GM18508 (cell line): ENCODE results near the gene CYB561D1.

ENCODE experiments used
- ATAC-seq: cut with Tn5 transposase; IDR thresholded peaks from one replicate; pipeline ENCODE4 v1.9.1; 2021; ENCODE audit warnings: moderate number of reproducible peaks; ENCODE audit not compliant: insufficient read depth, unreplicated experiment

Gene CYB561D1

GRCh38 chr1:109527846-109528695, 34.2 kb downstream of the CYB561D1 start:
- no peak for ATAC-seq

DNA sequence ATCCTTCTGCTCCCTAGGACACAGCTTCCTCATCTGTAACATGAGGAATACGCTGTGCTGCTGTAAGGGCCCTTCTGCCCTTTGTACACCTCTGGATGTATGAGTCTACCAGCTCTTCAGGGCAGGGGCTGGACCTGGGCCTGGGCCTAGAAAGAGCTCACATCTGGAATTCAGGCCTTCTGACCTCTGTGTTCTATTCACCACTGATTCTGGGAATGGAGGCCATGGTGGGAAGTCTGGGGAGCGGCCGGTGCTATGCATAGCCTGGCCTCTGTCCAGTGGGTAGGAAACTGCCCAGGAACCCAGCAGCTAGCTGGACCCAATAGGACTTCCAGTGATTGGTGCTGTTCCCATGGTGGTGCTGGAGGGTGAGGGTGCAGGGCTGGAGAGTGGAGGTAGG, 34.8 kb downstream of the CYB561D1 start:
- no peak for ATAC-seq

- no peak for ATAC-seq
Measured at GRCh38 chr1:109529881-109530456, 36.1 kb downstream of the CYB561D1 start.

DNA sequence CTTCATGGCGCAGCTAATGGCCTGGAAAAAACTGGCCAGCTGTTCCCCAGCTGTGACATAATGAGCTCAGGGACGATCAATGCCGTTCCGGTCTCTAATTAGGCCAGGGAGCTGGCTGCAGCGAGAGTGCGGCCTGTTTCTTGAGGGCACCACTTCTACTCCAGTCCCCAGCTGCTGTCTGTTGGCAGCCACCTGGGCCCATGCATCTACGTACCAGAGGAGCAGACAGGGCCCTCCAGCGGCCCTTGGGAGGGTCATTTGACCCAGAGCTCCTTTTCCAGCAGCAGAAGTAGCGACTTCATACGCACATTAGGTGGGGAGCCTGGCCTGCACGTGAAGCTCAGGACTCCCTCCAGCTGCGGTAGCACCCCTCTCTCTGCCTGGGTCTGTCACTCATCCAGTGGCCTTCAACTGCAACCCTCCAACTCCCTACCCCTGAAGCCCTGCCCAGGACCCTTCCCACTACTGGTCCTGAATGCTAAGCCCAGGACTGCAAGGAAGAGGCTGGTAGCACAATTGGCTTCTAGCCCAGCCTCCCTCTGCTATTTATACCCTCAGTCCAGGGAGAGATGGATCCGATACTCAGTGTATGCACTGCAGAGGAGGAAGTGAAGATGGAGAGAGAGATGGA, 36.7 kb downstream of the CYB561D1 start:
- ATAC-seq: no peak

GRCh38 chr1:109531380-109531779, 37.5 kb downstream of the CYB561D1 start:
- ATAC-seq: no peak

DNA sequence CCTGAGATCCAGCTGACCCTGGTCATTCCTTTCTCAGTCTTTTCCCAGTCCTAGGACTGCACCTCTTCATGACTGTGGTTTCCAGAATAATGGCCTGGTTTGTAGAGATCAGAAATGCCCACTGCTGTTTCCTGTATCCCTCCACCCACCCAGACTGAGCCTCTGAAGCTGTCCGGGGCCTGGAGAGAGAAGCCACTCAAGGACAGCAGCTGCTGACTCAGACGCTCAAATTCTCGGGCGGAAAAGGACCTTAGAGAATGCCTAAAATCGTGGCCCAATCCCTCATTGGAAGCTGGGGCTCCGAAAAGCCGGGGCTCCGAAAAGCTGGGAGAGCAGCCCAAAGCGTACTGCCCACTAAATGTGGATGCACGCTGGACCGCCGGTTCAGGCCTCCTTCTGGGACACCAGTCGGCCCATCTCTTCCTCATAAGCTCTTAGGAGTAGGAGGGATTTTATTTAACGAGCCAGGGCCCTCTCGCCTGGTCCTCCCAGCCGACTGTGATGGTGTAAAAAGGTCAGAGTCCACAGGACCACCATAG, 38.0 kb downstream of the CYB561D1 start:
- ATAC-seq: no peak

DNA sequence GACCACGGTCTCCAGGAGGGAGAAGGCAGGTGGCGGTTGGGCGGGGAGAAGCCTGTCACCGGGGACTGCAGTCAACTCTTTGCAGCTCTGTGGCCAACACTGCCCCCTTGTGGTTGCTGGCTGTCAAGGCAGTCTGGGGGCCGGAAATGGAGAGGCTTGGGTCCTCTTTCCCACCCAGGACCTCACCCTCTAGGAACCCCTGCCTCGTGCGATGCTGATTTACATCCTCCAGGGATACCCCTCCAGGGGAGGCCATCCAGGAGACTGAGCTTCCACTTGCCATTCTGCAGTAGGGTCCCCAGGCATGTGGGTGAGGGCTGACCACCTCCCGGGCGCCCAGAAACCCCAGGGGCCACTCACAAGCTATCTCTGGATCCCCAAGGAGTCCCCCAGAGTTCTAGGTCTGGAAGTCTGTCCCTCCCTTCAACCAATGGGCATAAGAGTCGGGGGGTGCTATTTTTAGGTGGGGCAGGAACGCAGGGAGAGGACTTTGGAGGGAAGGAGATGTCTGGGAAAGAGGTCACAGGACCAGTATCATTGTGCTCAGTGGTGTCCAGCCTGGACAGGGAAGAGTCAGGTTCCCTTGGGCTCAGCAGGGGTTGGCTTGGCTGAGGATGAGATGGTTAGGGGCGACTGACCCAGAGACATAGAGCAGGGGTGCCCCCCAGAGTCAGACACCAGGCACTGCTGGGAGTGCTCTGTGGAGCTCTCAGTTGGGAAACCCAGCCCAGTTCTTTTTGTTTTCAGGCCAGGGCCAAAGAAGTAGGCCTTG, 38.7 kb downstream of the CYB561D1 start:
- ATAC-seq: no peak

DNA sequence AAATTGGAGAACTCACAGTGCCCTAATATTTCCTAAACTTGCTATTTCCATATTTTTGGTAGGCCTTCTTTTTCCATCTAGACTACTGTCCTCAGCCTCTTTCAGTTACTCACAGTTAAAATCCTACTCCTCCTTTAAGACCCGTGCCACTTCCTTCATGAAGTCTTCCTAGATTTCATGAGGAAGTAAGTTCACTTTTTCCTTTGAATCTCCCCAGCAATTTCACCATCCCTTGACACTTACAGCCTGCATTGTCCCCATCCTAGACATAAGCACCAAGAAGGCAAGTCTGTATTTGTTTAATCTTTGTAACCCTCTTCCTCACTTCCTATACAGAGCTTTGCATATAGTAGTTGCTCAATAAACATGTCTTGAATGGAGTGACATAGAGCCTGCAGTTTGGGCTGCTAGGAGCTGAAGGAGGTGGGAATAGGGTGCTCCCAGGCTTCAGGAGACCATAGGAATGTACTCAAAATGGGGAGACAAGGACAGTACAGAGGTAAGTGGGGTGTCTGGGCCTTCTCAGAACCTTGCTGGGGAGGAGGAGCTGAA, 40.5 kb downstream of the CYB561D1 start:
- no peak for ATAC-seq

GRCh38 chr1:109535481-109535880, 41.6 kb downstream of the CYB561D1 start:
- ATAC-seq: no peak

DNA sequence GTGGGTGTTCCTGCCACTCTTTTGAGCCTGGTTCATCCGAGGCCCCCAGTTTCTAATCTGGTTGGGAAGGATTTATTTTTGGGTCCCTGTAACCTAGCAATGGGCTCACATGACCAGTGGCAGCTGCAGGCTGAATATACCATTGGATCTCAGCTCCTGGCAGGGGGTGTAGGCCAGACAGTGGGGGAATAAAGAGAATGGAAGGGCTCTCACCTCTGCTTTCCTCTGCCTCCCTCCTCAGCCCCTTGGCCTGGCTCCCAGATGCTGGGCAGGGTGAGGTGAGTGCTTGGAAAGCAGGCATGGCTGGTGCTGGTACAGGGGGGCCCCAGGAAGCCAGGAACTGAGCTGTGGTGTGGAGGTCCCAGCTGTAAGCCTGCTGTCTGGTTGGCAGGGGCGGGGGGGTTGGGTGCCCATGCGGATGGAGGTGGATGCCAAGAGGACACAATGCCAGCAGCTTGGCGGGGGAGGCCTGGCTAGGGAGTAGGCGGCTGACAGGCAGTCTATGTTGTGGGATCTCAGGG, 42.1 kb downstream of the CYB561D1 start:
- ATAC-seq: no peak

DNA sequence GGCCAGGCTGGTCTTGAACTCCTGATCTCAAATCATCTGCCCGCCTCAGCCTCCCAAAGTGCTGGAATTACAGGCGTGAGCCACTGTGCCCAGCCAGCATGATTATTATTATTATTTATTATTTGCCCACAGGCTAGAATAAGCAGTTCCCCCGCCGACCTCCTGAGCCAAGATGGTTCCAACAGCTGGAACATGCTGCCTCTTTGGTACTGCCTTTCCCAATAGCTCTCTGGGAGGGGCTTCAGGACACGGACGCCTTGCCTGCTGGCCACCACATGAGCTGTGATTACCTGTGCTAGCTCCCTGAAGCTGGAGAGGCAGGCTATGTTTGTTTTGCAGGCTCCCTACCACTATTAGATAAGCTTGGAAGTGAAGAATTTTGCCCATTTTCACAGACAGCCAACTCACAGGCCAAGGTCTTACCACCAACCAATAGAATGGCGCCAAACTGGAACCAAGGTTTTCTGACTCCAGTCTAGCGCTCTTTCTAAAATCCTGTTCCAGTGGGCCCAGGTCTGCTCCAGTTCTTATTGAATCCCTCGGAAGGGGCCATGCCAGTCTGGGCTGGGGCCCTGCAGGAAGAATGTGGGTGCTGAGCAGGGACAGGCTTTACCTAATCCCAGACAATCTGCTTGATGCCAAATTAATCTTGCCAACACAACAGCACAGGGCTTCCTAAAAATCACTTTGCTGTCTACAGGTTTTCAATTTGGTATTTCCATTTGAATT, 43.7 kb downstream of the CYB561D1 start:
- ATAC-seq: no peak

- ATAC-seq: no peak
Measured at GRCh38 chr1:109538827-109539555, 45.1 kb downstream of the CYB561D1 start.

GRCh38 chr1:109539676-109540075, 45.8 kb downstream of the CYB561D1 start, which contains the start of gene GPR61:
GPR61 (plus strand) TSS chr1:109539872; CDS start chr1:109543023, 3,151 bp downstream.
- ATAC-seq: no peak

GRCh38 chr1:109541102-109541501, 47.2 kb downstream of the CYB561D1 start:
- no peak for ATAC-seq

DNA sequence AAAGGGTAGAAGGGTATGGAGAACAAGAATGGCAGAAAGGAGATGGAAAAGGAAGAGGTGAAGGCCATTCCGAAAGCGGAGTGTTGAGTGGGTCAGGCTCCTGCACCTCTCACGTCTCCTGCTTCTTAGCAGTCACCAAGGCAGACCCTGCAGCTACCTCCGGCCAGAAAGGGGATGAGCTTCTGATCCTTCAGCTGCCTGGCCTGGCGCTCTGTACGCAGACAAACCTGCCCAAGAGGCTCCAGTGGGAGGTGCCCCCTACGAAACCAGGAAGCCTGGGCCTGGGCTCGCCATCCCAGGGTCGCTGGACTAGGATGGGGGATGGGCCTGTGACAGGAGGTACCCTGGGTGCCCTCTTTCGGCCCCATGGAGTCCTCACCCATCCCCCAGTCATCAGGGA, 48.8 kb downstream of the CYB561D1 start:
- ATAC-seq: no peak

DNA sequence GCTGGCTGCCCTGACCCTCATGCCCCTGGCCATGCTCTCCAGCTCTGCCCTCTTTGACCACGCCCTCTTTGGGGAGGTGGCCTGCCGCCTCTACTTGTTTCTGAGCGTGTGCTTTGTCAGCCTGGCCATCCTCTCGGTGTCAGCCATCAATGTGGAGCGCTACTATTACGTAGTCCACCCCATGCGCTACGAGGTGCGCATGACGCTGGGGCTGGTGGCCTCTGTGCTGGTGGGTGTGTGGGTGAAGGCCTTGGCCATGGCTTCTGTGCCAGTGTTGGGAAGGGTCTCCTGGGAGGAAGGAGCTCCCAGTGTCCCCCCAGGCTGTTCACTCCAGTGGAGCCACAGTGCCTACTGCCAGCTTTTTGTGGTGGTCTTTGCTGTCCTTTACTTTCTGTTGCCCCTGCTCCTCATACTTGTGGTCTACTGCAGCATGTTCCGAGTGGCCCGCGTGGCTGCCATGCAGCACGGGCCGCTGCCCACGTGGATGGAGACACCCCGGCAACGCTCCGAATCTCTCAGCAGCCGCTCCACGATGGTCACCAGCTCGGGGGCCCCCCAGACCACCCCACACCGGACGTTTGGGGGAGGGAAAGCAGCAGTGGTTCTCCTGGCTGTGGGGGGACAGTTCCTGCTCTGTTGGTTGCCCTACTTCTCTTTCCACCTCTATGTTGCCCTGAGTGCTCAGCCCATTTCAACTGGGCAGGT, 49.5 kb downstream of the CYB561D1 start:
- no peak for ATAC-seq

DNA sequence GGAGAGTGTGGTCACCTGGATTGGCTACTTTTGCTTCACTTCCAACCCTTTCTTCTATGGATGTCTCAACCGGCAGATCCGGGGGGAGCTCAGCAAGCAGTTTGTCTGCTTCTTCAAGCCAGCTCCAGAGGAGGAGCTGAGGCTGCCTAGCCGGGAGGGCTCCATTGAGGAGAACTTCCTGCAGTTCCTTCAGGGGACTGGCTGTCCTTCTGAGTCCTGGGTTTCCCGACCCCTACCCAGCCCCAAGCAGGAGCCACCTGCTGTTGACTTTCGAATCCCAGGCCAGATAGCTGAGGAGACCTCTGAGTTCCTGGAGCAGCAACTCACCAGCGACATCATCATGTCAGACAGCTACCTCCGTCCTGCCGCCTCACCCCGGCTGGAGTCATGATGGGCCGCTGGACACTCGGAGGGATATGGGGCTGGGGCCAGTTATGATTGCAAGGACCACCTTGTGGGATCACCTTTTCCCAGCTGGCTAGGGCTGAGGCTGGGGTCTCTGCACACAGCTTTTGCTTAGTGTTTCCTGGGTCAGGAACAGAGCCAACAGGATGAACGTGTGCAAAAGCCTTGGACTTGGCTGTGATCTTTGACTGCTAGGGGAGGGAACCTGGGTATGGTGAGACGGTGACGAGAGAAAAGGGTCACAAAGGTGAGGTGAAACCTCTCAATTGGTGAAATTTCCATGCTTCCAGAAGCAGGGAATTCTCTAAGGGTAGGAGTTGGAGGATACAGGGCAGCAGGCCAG, 50.3 kb downstream of the CYB561D1 start:
- no peak for ATAC-seq
